Brain pericyte (primary cell): ENCODE measurements around the gene PTBP1.
"Not testable (repeated sequence)": the region's sequence is repeated elsewhere in the genome, so short reads cannot be mapped to it uniquely, and the experiment has no call there.

Experiments
- DNase-seq: peaks from one replicate; pipeline ENCODE4 v3.0.0-alpha.2; 2012; ENCODE audit warnings: low read depth, low spot score

The PTBP1 gene

GRCh38 chr19:853614-854220 lies 56.5 kb downstream of the PTBP1 start:
- DNase-seq = not testable (repeated sequence)

GRCh38 chr19:854549-854948 lies 57.3 kb downstream of the PTBP1 start:
- DNase-seq = no peak

- no peak for DNase-seq
Measured at GRCh38 chr19:855142-855541, 57.9 kb downstream of the PTBP1 start.

GRCh38 chr19:855566-856120 lies 58.4 kb downstream of the PTBP1 start:
- DNase-seq = no peak

GRCh38 chr19:858284-858683 lies 61.0 kb downstream of the PTBP1 start:
- DNase-seq = no peak

- DNase-seq = no peak
Measured at GRCh38 chr19:858868-859843, 61.9 kb downstream of the PTBP1 start, which contains the start of gene CFD. Gene CFD (plus strand): TSS chr19:859664. CDS start chr19:859690, 26 bp downstream.

GRCh38 chr19:861141-861755 lies 64.0 kb downstream of the PTBP1 start:
- DNase-seq = no peak
